ENCODE results near the gene ZNF518B.

The ZNF518B gene

DNA sequence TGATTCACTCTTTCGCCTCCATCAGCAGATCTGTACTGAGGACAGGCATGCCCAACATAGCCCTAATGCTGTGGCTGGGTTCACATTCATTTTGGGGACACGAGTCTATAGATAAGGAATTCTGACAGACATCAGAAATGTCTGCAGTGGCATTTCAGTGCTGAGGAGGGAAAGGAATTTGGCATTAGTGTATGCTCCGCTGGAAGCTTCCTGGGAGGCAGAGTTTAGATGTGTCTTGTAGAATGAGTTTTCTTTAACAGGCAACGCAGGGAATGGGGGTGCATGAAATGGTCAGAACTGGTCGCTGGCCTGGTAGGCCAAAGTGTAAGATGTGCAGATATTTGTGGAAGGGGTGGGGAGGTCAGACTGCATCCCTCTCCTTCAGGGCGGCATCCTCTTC, 43.5 kb upstream of the ZNF518B start:
- Histone ChIP-seq H2BK15ac (ENCODE audit: low read length) (no peak overlapping the region), H3K23ac (ENCODE audit: low read depth, low read length, poor library complexity) (no peak overlapping the region), H3K9me3 (replicated peaks in 1 of 2; ENCODE audit: control insufficient read depth in 2 of 2, insufficient read depth in 1 of 2, low read depth in 1 of 2, low read length in 2 of 2) (no peaks in the 10 kb centered on the region), H2AFZ (ENCODE audit: low read length) (no peak overlapping the region), H3K27ac (replicated peaks; ENCODE audit: low read length) (no peak overlapping the region), H3K36me3 (replicated peaks in 1 of 2; ENCODE audit: control insufficient read depth in 2 of 2, insufficient read depth in 2 of 2, low read length in 2 of 2) (no peaks in the 10 kb centered on the region), H3K14ac (ENCODE audit: low read length) (no peak overlapping the region), H2BK120ac (ENCODE audit: low read depth, low read length) (no peak overlapping the region), H3K27me3 (ENCODE audit: control insufficient read depth in 3 of 3, insufficient read depth in 3 of 3, low read depth in 1 of 3, low read length in 3 of 3) (peaks cover 0 to 2% (median 0%) of the 10 kb centered on the region in 3 experiments), H2AK5ac (ENCODE audit: low read depth, low read length) (no peak overlapping the region), H3K18ac (ENCODE audit: low read length) (peak overlapping the region; percentile 38), H2BK5ac (ENCODE audit: low read length) (no peak overlapping the region), H3K4me2 (ENCODE audit: insufficient read depth, low read length, poor library complexity, severe bottlenecking) (no peak overlapping the region), H4K91ac (ENCODE audit: low read depth, low read length, poor library complexity) (no peak overlapping the region), H3K9ac (ENCODE audit: low read depth, low read length, poor library complexity) (no peak overlapping the region), H4K8ac (ENCODE audit: low read depth, low read length) (no peak overlapping the region), H3K4ac (ENCODE audit: low read length) (no peak overlapping the region), H2BK12ac (ENCODE audit: low read length) (no peak overlapping the region), H3K4me3 (ENCODE audit: low read length in 2 of 2) (no peak overlapping the region), H3K4me1 (ENCODE audit: control insufficient read depth in 2 of 2, insufficient read depth in 1 of 2, low read depth in 1 of 2, low read length in 2 of 2) (peaks cover 0 to 21% of the 10 kb centered on the region in 2 donors), H3K79me1 (ENCODE audit: low read depth, low read length) (no peaks in the 10 kb centered on the region)
- peak; percentile 29 for DNase-seq (ENCODE audit: low spot score)
- no CpG with 5 or more reads among the region's 6 CpGs for WGBS, 2 donors (ENCODE audit: extremely low coverage in 2 of 2, insufficient read length in 2 of 2, insufficient replicate concordance in 1 of 2)

DNA sequence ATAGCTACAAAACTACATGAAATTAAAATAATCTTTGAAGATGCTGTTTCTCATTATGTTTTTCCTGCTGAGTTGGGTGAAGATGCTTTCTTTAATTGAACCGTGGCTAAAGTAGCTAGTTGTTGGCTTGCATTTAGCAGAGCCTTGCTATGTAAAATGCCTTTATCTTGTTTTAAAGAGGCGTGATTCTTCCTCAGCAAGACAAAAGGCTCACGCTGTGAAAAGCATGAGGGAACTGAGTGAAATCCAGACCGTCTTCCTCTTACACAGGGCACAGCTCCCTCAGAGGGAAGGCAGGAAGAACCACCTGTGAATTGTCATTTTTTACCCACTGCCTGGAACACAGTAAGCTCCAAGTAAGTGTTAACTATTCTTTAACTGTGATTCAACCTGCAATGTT, 39.0 kb upstream of the ZNF518B start:
- no peak overlapping the region for H3K18ac ChIP-seq (ENCODE audit: low read length)
- H3K4ac ChIP-seq (ENCODE audit: low read length): no peak overlapping the region
- H3K4me1 ChIP-seq (ENCODE audit: control insufficient read depth in 2 of 2, insufficient read depth in 1 of 2, low read depth in 1 of 2, low read length in 2 of 2): peaks cover 0 to 27% of the 10 kb centered on the region in 2 donors
- no peak overlapping the region for H2BK5ac ChIP-seq (ENCODE audit: low read length)
- WGBS, 2 donors (ENCODE audit: extremely low coverage in 2 of 2, insufficient read length in 2 of 2, insufficient replicate concordance in 1 of 2): no CpG with 5 or more reads among the region's 4 CpGs
- no peak overlapping the region for H4K8ac ChIP-seq (ENCODE audit: low read depth, low read length)
- H4K91ac ChIP-seq (ENCODE audit: low read depth, low read length, poor library complexity): no peak overlapping the region
- H3K27me3 ChIP-seq (ENCODE audit: control insufficient read depth in 3 of 3, insufficient read depth in 3 of 3, low read depth in 1 of 3, low read length in 3 of 3): peaks cover 0 to 4% (median 0%) of the 10 kb centered on the region in 3 experiments
- no peak overlapping the region for H2BK120ac ChIP-seq (ENCODE audit: low read depth, low read length)
- peak overlapping the region; percentile 9 for H2AFZ ChIP-seq (ENCODE audit: low read length)
- H3K27ac ChIP-seq (replicated peaks; ENCODE audit: low read length): peak overlapping the region; percentile 62
- peak; percentile 45 for DNase-seq (ENCODE audit: low spot score)
- H3K4me2 ChIP-seq (ENCODE audit: insufficient read depth, low read length, poor library complexity, severe bottlenecking): no peak overlapping the region
- no peaks in the 10 kb centered on the region for H3K9me3 ChIP-seq (replicated peaks in 1 of 2; ENCODE audit: control insufficient read depth in 2 of 2, insufficient read depth in 1 of 2, low read depth in 1 of 2, low read length in 2 of 2)
- H3K4me3 ChIP-seq (ENCODE audit: low read length in 2 of 2): no peak overlapping the region
- H2BK12ac ChIP-seq (ENCODE audit: low read length): no peak overlapping the region
- no peak overlapping the region for H3K23ac ChIP-seq (ENCODE audit: low read depth, low read length, poor library complexity)
- no peaks in the 10 kb centered on the region for H3K36me3 ChIP-seq (replicated peaks in 1 of 2; ENCODE audit: control insufficient read depth in 2 of 2, insufficient read depth in 2 of 2, low read length in 2 of 2)
- H3K79me1 ChIP-seq (ENCODE audit: low read depth, low read length): no peaks in the 10 kb centered on the region
- no peak overlapping the region for H2AK5ac ChIP-seq (ENCODE audit: low read depth, low read length)
- H3K14ac ChIP-seq (ENCODE audit: low read length): no peak overlapping the region
- no peak overlapping the region for H3K9ac ChIP-seq (ENCODE audit: low read depth, low read length, poor library complexity)
- H2BK15ac ChIP-seq (ENCODE audit: low read length): no peak overlapping the region

DNA sequence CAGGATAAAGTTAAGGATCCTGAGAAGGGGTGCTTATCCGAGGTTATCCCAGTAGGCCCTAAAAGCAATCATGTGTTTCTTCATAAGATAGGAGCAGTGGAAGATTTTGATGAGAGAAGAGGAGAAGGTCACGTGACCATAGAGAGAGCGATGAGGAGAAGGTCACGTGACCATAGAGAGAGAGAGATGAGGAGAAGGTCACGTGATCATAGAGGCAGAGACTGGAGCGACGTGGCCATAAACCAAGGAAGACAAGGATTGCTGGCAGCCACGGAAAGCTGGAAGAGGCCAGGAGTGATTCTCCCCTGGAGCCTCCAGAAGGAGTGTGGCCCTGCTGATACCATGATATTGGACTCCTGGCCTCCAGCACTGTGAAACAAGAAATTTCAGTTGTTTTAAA, 38.4 kb upstream of the ZNF518B start:
- Histone ChIP-seq H2AK5ac (ENCODE audit: low read depth, low read length) (no peak overlapping the region), H4K91ac (ENCODE audit: low read depth, low read length, poor library complexity) (no peak overlapping the region), H2BK15ac (ENCODE audit: low read length) (no peak overlapping the region), H4K8ac (ENCODE audit: low read depth, low read length) (no peak overlapping the region), H2BK5ac (ENCODE audit: low read length) (no peak overlapping the region), H2BK120ac (ENCODE audit: low read depth, low read length) (no peak overlapping the region), H3K4me3 (ENCODE audit: low read length in 2 of 2) (no peak overlapping the region), H3K9ac (ENCODE audit: low read depth, low read length, poor library complexity) (no peak overlapping the region), H3K4me1 (ENCODE audit: control insufficient read depth in 2 of 2, insufficient read depth in 1 of 2, low read depth in 1 of 2, low read length in 2 of 2) (peaks cover 0 to 23% of the 10 kb centered on the region in 2 donors), H3K4ac (ENCODE audit: low read length) (no peak overlapping the region), H3K4me2 (ENCODE audit: insufficient read depth, low read length, poor library complexity, severe bottlenecking) (no peak overlapping the region), H3K9me3 (replicated peaks in 1 of 2; ENCODE audit: control insufficient read depth in 2 of 2, insufficient read depth in 1 of 2, low read depth in 1 of 2, low read length in 2 of 2) (no peaks in the 10 kb centered on the region), H3K79me1 (ENCODE audit: low read depth, low read length) (no peaks in the 10 kb centered on the region), H3K27me3 (ENCODE audit: control insufficient read depth in 3 of 3, insufficient read depth in 3 of 3, low read depth in 1 of 3, low read length in 3 of 3) (peaks cover 0 to 4% (median 0%) of the 10 kb centered on the region in 3 experiments), H3K18ac (ENCODE audit: low read length) (peak overlapping the region; percentile 31), H2AFZ (ENCODE audit: low read length) (peak overlapping the region; percentile 40), H3K14ac (ENCODE audit: low read length) (no peak overlapping the region), H3K36me3 (replicated peaks in 1 of 2; ENCODE audit: control insufficient read depth in 2 of 2, insufficient read depth in 2 of 2, low read length in 2 of 2) (no peaks in the 10 kb centered on the region), H3K23ac (ENCODE audit: low read depth, low read length, poor library complexity) (no peak overlapping the region), H2BK12ac (ENCODE audit: low read length) (no peak overlapping the region), H3K27ac (replicated peaks; ENCODE audit: low read length) (peak overlapping the region; percentile 62)
- no CpG with 5 or more reads among the region's 8 CpGs for WGBS, 2 donors (ENCODE audit: extremely low coverage in 2 of 2, insufficient read length in 2 of 2, insufficient replicate concordance in 1 of 2)
- DNase-seq (ENCODE audit: low spot score): no peak

- H3K4me2 ChIP-seq (ENCODE audit: insufficient read depth, low read length, poor library complexity, severe bottlenecking): no peak overlapping the region
- H3K27ac ChIP-seq (replicated peaks; ENCODE audit: low read length): no peak overlapping the region
- H3K18ac ChIP-seq (ENCODE audit: low read length): no peak overlapping the region
- no peaks in the 10 kb centered on the region for H3K9me3 ChIP-seq (replicated peaks in 1 of 2; ENCODE audit: control insufficient read depth in 2 of 2, insufficient read depth in 1 of 2, low read depth in 1 of 2, low read length in 2 of 2)
- H3K14ac ChIP-seq (ENCODE audit: low read length): no peak overlapping the region
- DNase-seq (ENCODE audit: low spot score): no peak
- H2AFZ ChIP-seq (ENCODE audit: low read length): no peak overlapping the region
- H4K91ac ChIP-seq (ENCODE audit: low read depth, low read length, poor library complexity): no peak overlapping the region
- H3K36me3 ChIP-seq (replicated peaks in 1 of 2; ENCODE audit: control insufficient read depth in 2 of 2, insufficient read depth in 2 of 2, low read length in 2 of 2): no peaks in the 10 kb centered on the region
- no peak overlapping the region for H3K4me3 ChIP-seq (ENCODE audit: low read length in 2 of 2)
- H3K4ac ChIP-seq (ENCODE audit: low read length): no peak overlapping the region
- H2BK5ac ChIP-seq (ENCODE audit: low read length): no peak overlapping the region
- no peak overlapping the region for H2BK120ac ChIP-seq (ENCODE audit: low read depth, low read length)
- no peak overlapping the region for H3K9ac ChIP-seq (ENCODE audit: low read depth, low read length, poor library complexity)
- H4K8ac ChIP-seq (ENCODE audit: low read depth, low read length): no peak overlapping the region
- no peaks in the 10 kb centered on the region for H3K79me1 ChIP-seq (ENCODE audit: low read depth, low read length)
- H2BK12ac ChIP-seq (ENCODE audit: low read length): no peak overlapping the region
- H3K4me1 ChIP-seq (ENCODE audit: control insufficient read depth in 2 of 2, insufficient read depth in 1 of 2, low read depth in 1 of 2, low read length in 2 of 2): peaks cover 0 to 12% of the 10 kb centered on the region in 2 donors
- no CpG with 5 or more reads among the region's 11 CpGs for WGBS, 2 donors (ENCODE audit: extremely low coverage in 2 of 2, insufficient read length in 2 of 2, insufficient replicate concordance in 1 of 2)
- no peak overlapping the region for H3K23ac ChIP-seq (ENCODE audit: low read depth, low read length, poor library complexity)
- H2BK15ac ChIP-seq (ENCODE audit: low read length): no peak overlapping the region
- H3K27me3 ChIP-seq (ENCODE audit: control insufficient read depth in 3 of 3, insufficient read depth in 3 of 3, low read depth in 1 of 3, low read length in 3 of 3): peaks cover 0 to 4% (median 0%) of the 10 kb centered on the region in 3 experiments
- H2AK5ac ChIP-seq (ENCODE audit: low read depth, low read length): no peak overlapping the region
Measured at GRCh38 chr4:10492464-10492863, 35.2 kb upstream of the ZNF518B start.

All from neuronal stem cell (in vitro differentiated cells).